HepG2 (cell line): ENCODE results near the gene ZFAND6. TPM values are rescaled to one million over a fixed set of nuclear protein-coding genes. Genes with fewer than 3 reads are reported as not detected.

ENCODE experiments used
- ATAC-seq: fragments of 200-7000 bp; cut with Tn5 transposase; 3 replicates; pipeline ENCODE4 v1.9.1; 2020; ENCODE audit warnings: mild to moderate bottlenecking, moderate library complexity
- BruUV-seq: library from RNA; stranded (reverse); fragments of 400-500 nt; replicated peaks from 2 replicates; lab custom pipeline; 2021; lab: Mats Ljungman, UMichigan
- CTCF ChIA-PET: fragments of 300-600 bp; formaldehyde crosslinking; extraction: SDS; loops from one replicate; lab custom pipeline; 2021; ENCODE audit warnings: low total read pairs, inconsistent platforms, low intra/inter-chr PET ratio; lab: Yijun Ruan, JAX
- POLR2A ChIA-PET: fragments of 350-600 bp; sonication (Branson Sonifier 250); formaldehyde crosslinking; loops from one replicate; lab custom pipeline; 2020; ENCODE audit warnings: antibody characterized with exemption, inconsistent platforms; lab: Yijun Ruan, JAX
- DNase-seq: peaks from one replicate; pipeline ENCODE4 v3.0.0-alpha.2; 2015; ENCODE audit warnings: low spot score
- FAIRE-seq: peaks from 3 replicates; lab custom pipeline; 2011; peaks lifted over from hg19 to GRCh38; lab: Jason Lieb, UNC
- H2AFZ ChIP-seq: one replicate; pipeline ENCODE4 v1.6.1; 2011; ENCODE audit warnings: low read length, inconsistent platforms
- H3K27ac ChIP-seq: fragments of 300-600 bp; 3 replicates; pipeline ENCODE4 v1.8.0; 2011; ENCODE audit warnings: mixed run types, mild to moderate bottlenecking, mixed read lengths, low read length, inconsistent platforms; ENCODE audit not compliant: insufficient read depth; ENCODE audit errors: extremely low read length
- H3K27me3 ChIP-seq, 2 experiments: fragments of 200-600 bp in 1 of 2; 2 replicates in 1 of 2; 3 replicates in 1 of 2; pipeline versions ENCODE4 v1.6.0 to v1.8.0; 2011; ENCODE audit warnings: low read length in 2 of 2, mild to moderate bottlenecking in 2 of 2, moderate library complexity in 2 of 2, inconsistent platforms in 1 of 2; ENCODE audit not compliant: insufficient read depth in 2 of 2, control insufficient read depth in 1 of 2
- H3K36me3 ChIP-seq, 2 experiments: fragments of 200-600 bp in 1 of 2; replicated peaks in 1 of 2; 2 replicates in 1 of 2; 3 replicates in 1 of 2; pipeline versions ENCODE4 v1.5.1 to v1.8.0; 2011; ENCODE audit warnings: low read length in 2 of 2, inconsistent platforms in 1 of 2; ENCODE audit not compliant: insufficient read depth in 2 of 2, control insufficient read depth in 1 of 2
- H3K4me1 ChIP-seq: 2 replicates; pipeline ENCODE4 v1.5.1; 2012; ENCODE audit warnings: low read length, inconsistent platforms; ENCODE audit not compliant: insufficient read depth
- H3K4me2 ChIP-seq: 2 replicates; pipeline ENCODE4 v1.6.0; 2011; ENCODE audit warnings: low read depth, low read length, inconsistent platforms
- H3K4me3 ChIP-seq, 3 experiments: fragments of 200-600 bp in 1 of 3; sonication (generic), shearing (Covaris generic) in 1 of 3; replicated peaks in 1 of 3; 2 replicates each; pipeline ENCODE4 v1.5.1; 2011 to 2016; ENCODE audit warnings: low read length in 3 of 3, inconsistent platforms in 2 of 3, low read depth in 2 of 3, mild to moderate bottlenecking in 2 of 3, control low read depth in 1 of 3, mixed read lengths in 1 of 3; ENCODE audit not compliant: insufficient read depth in 1 of 3
- H3K79me2 ChIP-seq: one replicate; pipeline ENCODE4 v1.6.1; 2011; ENCODE audit warnings: low read length, inconsistent platforms; ENCODE audit not compliant: insufficient read depth
- H3K9ac ChIP-seq: 2 replicates; pipeline ENCODE4 v1.6.0; 2011; ENCODE audit warnings: mild to moderate bottlenecking, low read depth, low read length, inconsistent platforms; ENCODE audit not compliant: insufficient read depth
- H3K9me3 ChIP-seq: 2 replicates; pipeline ENCODE4 v1.5.1; 2012; ENCODE audit warnings: mild to moderate bottlenecking, low read length
- H4K20me1 ChIP-seq: 2 replicates; pipeline ENCODE4 v1.6.0; 2011; ENCODE audit warnings: inconsistent platforms, mild to moderate bottlenecking, low read length, moderate library complexity; ENCODE audit not compliant: insufficient read depth
- FOSL2 ChIP-seq: sonication (generic); formaldehyde crosslinking; IDR thresholded peaks from 2 replicates; pipeline ENCODE4 v1.4.0; 2020; ENCODE audit warnings: missing genetic modification reagents
- KDM6A ChIP-seq: IDR thresholded peaks from 2 replicates; pipeline ENCODE4 v1.6.1; 2016; ENCODE audit warnings: low read depth
- MTF1 ChIP-seq: sonication (generic); formaldehyde crosslinking; IDR thresholded peaks from 2 replicates; pipeline ENCODE4 v1.5.0; 2020; ENCODE audit warnings: missing genetic modification reagents
- SNRNP70 ChIP-seq: fragments of 200-400 bp; formaldehyde crosslinking; IDR thresholded peaks from 2 replicates; pipeline ENCODE4 v1.6.1; 2017; ENCODE audit warnings: mild to moderate bottlenecking, low read depth, low read length, moderate library complexity
- ZNF501 ChIP-seq: sonication (generic); formaldehyde crosslinking; IDR thresholded peaks from 2 replicates; pipeline ENCODE4 v1.5.1; 2020; ENCODE audit warnings: mild to moderate bottlenecking, moderate library complexity, missing genetic modification reagents
- WGBS: methylation state at CpG from one replicate; pipeline ENCODE4 v1.1.6; 2017; ENCODE audit warnings: low lambda C conversion rate; 5-methylcytosine and 5-hydroxymethylcytosine counted together
- in situ Hi-C: cut with HindIII; loops from 2 replicates; pipeline ENCODE4 v1.10.0; 2017; ENCODE audit warnings: low pct_unique_long_range_greater_than_20kb; ENCODE audit not compliant: extremely low pct_ligation_motif_present
- intact Hi-C: fragments of 100-400 bp; cut with micrococcal nuclease; formaldehyde crosslinking; loops from one replicate; pipeline ENCODE4 v1.10.0; 2022; ENCODE audit not compliant: unreplicated experiment
- polyA plus RNA-seq, 8 experiments: library from polyadenylated mRNA; depleted of rRNA in 3 of 8; stranded (reverse) in 7 of 8; unstranded in 1 of 8; fragments of >200 nt; fragmentation: Illumina TruSeq in 4 of 8; extraction: Trizol in 4 of 8; gene quantifications; 2 replicates each; pipeline versions ENCODE4 v1.2.1 to v1.2.3, GENCODE V29; 2011 to 2016; ENCODE audit warnings: low read depth in 4 of 8, missing spikeins in 1 of 8, mixed read lengths in 1 of 8; ENCODE audit not compliant: insufficient read depth in 1 of 8
- total RNA-seq, 5 experiments: library from RNA; depleted of rRNA; stranded (reverse); fragments of >200 nt; fragmentation: Illumina TruSeq; extraction: Trizol; gene quantifications; 2 replicates each; pipeline ENCODE4 v1.2.3, GENCODE V29; 2016; ENCODE audit warnings: low read depth in 1 of 5
- TF ChIP-seq, protein P1 (sequence below): sonication (generic); formaldehyde crosslinking; IDR thresholded peaks from 2 replicates; pipeline ENCODE4 v1.4.0; 2020; ENCODE audit warnings: missing genetic modification reagents
- TF ChIP-seq, protein P2 (sequence below): sonication (generic); formaldehyde crosslinking; IDR thresholded peaks from 2 replicates; pipeline ENCODE4 v1.4.0; 2020; ENCODE audit warnings: missing genetic modification reagents, borderline replicate concordance
- TF ChIP-seq, protein P3 (sequence below): IDR thresholded peaks from 2 replicates; pipeline ENCODE4 v1.6.1; 2016; ENCODE audit warnings: low read depth, control low read depth
- TF ChIP-seq, protein P4 (sequence below): sonication (generic); formaldehyde crosslinking; IDR thresholded peaks from 2 replicates; pipeline ENCODE4 v1.8.0; 2023; ENCODE audit warnings: mild to moderate bottlenecking, missing genetic modification reagents
- TF ChIP-seq, protein P5 (sequence below): sonication (generic); formaldehyde crosslinking; IDR thresholded peaks from 2 replicates; pipeline ENCODE4 v1.5.1; 2020; ENCODE audit warnings: mild to moderate bottlenecking, missing genetic modification reagents

ZFAND6 gene
- total and polyA plus RNA-seq, 2 of the 13 experiments (the other 11 are each of a cell fraction or from before 2014, with no cell fraction given), result 84.2 to 115 TPM

DNA sequence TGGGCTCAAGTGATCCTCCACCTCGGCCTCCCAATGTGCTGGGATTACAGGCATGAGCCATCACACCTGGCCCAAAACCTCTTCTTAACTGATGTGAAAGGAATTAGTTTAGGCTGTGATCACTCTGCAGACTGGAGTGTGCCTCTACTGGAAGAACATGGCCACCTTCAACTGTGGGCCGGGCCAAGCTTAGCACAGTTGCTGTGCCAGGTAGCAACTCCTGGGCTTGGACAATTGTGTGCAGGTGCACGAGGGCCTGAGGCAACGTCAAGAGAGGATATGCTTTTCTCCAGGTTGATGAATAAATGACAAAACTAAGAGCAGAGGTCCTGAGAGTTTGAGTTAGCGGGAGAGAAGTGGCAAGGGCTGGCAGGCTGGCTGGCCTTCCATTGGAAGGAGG, 99.8 kb downstream of the ZFAND6 start (continued):
- TF ChIP-seq, protein P1, sequence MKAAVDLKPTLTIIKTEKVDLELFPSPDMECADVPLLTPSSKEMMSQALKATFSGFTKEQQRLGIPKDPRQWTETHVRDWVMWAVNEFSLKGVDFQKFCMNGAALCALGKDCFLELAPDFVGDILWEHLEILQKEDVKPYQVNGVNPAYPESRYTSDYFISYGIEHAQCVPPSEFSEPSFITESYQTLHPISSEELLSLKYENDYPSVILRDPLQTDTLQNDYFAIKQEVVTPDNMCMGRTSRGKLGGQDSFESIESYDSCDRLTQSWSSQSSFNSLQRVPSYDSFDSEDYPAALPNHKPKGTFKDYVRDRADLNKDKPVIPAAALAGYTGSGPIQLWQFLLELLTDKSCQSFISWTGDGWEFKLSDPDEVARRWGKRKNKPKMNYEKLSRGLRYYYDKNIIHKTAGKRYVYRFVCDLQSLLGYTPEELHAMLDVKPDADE, result no peak
- TF ChIP-seq ZNF501 (CRISPR knock-in tag), result no peak
- no peak for TF ChIP-seq KDM6A (CRISPR knock-in tag)
- TF ChIP-seq FOSL2, result no peak
- no peak for TF ChIP-seq SNRNP70

DNA sequence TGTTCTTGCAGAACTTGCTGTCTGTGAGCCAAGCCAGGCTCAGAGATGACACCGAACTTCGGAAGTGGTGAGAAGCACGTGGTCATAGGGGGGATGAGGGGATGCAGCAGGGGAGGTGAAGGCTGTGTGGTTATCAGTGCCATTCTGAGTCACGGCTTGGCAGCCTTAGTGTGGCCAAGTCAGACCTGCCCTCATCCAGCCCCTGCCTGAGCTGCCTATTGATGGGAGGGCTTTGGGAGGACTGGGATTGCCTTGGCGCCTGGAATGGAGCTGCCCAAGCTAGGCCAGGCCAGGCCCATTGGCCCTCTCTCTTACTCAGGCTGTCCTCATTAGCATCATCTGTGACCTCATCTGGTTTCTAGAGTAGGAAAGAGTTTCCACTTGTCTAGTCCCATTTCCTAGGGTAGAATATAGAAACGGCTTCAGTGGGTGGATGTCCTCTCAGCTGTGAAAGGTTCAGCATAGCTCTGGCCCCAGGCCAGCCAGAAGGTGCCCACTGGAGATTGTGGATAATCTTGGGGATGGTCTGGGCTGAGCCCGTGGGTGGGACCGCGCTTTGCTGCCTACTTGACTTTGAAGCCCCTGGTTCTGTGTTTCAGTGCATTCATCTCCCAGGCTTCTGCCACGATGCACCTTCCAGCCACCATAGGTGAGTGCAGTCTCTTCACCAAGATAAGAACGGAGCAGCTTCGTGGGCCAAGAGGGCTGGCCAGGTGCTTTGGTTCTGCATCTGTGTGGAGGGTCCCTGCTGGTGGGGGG, 100.5 kb downstream of the ZFAND6 start:
- TF ChIP-seq, protein P2, sequence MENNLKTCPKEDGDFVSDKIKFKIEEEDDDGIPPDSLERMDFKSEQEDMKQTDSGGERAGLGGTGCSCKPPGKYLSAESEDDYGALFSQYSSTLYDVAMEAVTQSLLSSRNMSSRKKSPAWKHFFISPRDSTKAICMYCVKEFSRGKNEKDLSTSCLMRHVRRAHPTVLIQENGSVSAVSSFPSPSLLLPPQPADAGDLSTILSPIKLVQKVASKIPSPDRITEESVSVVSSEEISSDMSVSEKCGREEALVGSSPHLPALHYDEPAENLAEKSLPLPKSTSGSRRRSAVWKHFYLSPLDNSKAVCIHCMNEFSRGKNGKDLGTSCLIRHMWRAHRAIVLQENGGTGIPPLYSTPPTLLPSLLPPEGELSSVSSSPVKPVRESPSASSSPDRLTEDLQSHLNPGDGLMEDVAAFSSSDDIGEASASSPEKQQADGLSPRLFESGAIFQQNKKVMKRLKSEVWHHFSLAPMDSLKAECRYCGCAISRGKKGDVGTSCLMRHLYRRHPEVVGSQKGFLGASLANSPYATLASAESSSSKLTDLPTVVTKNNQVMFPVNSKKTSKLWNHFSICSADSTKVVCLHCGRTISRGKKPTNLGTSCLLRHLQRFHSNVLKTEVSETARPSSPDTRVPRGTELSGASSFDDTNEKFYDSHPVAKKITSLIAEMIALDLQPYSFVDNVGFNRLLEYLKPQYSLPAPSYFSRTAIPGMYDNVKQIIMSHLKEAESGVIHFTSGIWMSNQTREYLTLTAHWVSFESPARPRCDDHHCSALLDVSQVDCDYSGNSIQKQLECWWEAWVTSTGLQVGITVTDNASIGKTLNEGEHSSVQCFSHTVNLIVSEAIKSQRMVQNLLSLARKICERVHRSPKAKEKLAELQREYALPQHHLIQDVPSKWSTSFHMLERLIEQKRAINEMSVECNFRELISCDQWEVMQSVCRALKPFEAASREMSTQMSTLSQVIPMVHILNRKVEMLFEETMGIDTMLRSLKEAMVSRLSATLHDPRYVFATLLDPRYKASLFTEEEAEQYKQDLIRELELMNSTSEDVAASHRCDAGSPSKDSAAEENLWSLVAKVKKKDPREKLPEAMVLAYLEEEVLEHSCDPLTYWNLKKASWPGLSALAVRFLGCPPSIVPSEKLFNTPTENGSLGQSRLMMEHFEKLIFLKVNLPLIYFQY, result no peak
- no peak for TF ChIP-seq MTF1 (CRISPR knock-in tag)
- TF ChIP-seq, protein P3, sequence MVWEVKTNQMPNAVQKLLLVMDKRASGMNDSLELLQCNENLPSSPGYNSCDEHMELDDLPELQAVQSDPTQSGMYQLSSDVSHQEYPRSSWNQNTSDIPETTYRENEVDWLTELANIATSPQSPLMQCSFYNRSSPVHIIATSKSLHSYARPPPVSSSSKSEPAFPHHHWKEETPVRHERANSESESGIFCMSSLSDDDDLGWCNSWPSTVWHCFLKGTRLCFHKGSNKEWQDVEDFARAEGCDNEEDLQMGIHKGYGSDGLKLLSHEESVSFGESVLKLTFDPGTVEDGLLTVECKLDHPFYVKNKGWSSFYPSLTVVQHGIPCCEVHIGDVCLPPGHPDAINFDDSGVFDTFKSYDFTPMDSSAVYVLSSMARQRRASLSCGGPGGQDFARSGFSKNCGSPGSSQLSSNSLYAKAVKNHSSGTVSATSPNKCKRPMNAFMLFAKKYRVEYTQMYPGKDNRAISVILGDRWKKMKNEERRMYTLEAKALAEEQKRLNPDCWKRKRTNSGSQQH (CRISPR knock-in tag), result 0 out of 2 replicates have a peak, but pooled peaks have one; percentile 5
- TF ChIP-seq, protein P4, sequence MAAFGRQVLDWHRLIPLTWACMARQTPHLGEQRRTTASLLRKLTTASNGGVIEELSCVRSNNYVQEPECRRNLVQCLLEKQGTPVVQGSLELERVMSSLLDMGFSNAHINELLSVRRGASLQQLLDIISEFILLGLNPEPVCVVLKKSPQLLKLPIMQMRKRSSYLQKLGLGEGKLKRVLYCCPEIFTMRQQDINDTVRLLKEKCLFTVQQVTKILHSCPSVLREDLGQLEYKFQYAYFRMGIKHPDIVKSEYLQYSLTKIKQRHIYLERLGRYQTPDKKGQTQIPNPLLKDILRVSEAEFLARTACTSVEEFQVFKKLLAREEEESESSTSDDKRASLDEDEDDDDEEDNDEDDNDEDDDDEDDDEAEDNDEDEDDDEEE (CRISPR knock-in tag), result 0 out of 2 replicates have a peak, but pooled peaks have one; percentile 12
- TF ChIP-seq, protein P5, sequence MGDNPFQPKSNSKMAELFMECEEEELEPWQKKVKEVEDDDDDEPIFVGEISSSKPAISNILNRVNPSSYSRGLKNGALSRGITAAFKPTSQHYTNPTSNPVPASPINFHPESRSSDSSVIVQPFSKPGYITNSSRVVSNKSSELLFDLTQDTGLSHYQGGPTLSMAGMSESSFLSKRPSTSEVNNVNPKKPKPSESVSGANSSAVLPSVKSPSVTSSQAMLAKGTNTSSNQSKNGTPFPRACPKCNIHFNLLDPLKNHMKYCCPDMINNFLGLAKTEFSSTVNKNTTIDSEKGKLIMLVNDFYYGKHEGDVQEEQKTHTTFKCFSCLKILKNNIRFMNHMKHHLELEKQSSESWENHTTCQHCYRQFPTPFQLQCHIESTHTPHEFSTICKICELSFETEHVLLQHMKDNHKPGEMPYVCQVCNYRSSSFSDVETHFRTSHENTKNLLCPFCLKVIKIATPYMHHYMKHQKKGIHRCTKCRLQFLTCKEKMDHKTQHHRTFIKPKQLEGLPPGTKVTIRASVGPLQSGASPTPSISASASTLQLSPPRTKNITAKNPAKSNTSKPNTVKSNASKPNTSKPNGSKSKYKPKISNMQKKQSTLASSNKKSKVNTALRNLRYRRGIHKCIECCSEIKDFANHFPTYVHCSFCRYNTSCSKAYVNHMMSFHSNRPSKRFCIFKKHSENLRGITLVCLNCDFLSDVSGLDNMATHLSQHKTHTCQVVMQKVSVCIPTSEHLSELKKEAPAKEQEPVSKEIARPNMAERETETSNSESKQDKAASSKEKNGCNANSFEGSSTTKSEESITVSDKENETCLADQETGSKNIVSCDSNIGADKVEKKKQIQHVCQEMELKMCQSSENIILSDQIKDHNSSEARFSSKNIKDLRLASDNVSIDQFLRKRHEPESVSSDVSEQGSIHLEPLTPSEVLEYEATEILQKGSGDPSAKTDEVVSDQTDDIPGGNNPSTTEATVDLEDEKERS (CRISPR knock-in tag), result 0 out of 2 replicates have a peak, but pooled peaks have one; percentile 31
- TF ChIP-seq, all 625 proteins: peak for 3
- intact Hi-C loops (loop anchor here (10.0 kb wide), 1 partner anchor 275 kb away; no protein-coding TSS in a partner anchor), in situ Hi-C loops (loop anchor here (25.0 kb wide), 1 partner anchor 273 kb away; the partner anchor contains the start of gene MTHFS)
- H3K9ac ChIP-seq, result no peak overlapping the region; the same call in 1 of the 2 replicates
- WGBS, result 100% methylated on average over 10 of the region's 12 CpGs
- FAIRE-seq, result no peak
- no peaks in the 10 kb centered on the region for H3K9me3 ChIP-seq
- no peak for DNase-seq
- H3K4me2 ChIP-seq, result no peak overlapping the region
- H3K27me3 ChIP-seq, result no peaks in the 10 kb centered on the region
- H3K27ac ChIP-seq, result peak overlapping the region; percentile 77
- H3K36me3 ChIP-seq, result peaks cover 13 to 24% of the 10 kb centered on the region in 2 experiments
- H3K79me2 ChIP-seq, result peaks cover 6% of the 10 kb centered on the region
- no peak for ATAC-seq
- BruUV-seq, result no TSS peak
- H3K4me3 ChIP-seq, result no peak overlapping the region
- H4K20me1 ChIP-seq, result no peaks in the 10 kb centered on the region
- CTCF ChIA-PET, result no interaction called here
- peaks cover 82% of the 10 kb centered on the region for H3K4me1 ChIP-seq
- POLR2A ChIA-PET, result interaction anchor here (1.2 to 3.5 kb wide), 3 partner anchors 12 to 101 kb away, joined by 4 to 28 read pairs (median 8); partner anchors contain the start of gene ZFAND6
- no peak overlapping the region for H2AFZ ChIP-seq
